Effector CD4-positive, alpha-beta T cell (primary cell): ENCODE data around the gene CHRNG.

Experiments
- DNase-seq: peaks from one replicate; pipeline ENCODE4 v3.0.0-alpha.2; 2020

The CHRNG gene

GRCh38 chr2:232505856-232506255 is 33.6 kb upstream of the CHRNG start:
- DNase-seq: no peak

DNA sequence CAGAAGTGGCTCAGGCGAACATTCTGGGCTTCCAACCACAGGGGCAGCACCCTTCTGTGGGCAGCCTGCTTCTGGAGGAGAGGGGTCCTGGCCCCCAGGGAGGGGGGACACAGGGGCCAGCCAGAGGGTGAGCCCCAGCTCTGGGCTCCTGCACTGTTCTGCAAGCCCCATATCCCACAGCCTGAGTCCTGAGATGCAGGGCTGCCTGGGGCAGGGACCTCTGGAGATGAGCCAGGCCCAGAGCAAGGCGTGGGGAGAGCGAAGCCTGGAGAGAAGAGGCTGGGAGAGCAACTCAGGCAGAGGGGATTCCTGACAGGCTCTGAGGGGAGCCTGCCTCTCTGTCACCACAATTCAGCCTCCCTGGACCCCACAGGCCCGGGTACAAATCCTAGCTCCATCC is 32.8 kb upstream of the CHRNG start:
- DNase-seq: no peak

- no peak for DNase-seq
These were observed 31.2 kb upstream of the CHRNG start for GRCh38 chr2:232508251-232508650.

- DNase-seq: no peak
These were observed 28.1 kb upstream of the CHRNG start for GRCh38 chr2:232511336-232511890.

- DNase-seq: no peak
These were observed 26.9 kb upstream of the CHRNG start for GRCh38 chr2:232512602-232513001.

DNA sequence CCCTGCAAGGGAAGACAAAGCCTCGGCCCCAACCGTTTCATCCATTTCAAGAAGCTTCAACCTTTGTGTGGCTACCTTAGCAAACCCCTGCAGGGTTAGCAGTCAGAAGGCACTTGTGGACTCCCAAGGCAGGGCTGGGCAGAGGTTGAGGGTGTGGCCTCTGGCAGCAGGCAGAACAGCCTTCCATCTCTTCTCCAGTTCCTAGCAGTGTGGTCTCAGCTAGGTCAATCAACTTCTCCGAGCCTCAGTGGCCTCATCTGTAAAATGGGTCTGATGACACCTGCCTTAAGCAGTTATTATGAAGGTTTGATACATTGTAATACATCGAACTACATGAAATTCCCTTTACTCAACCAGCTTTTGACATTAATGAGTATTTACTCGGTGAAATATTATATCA is 26.1 kb upstream of the CHRNG start:
- no peak for DNase-seq

DNA sequence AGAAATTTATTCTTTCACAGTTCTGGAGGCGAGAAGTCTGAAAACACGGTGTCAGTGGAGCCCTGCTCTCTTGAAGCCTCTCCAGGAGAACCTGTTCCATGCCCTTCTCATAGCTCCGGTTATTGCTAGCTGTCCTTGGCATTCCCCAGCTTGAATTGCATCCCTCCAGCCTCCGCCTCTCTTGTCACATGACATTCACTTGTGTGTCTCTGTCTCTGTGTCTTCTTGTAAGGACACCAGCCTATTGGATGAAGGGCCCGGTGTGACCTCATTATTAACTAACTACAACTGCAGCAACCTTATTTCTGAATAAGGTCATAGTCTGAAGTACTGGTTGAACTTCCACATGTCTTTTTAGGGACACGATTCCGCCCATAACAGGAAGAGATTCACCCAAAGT is 23.9 kb upstream of the CHRNG start:
- DNase-seq: no peak

DNA sequence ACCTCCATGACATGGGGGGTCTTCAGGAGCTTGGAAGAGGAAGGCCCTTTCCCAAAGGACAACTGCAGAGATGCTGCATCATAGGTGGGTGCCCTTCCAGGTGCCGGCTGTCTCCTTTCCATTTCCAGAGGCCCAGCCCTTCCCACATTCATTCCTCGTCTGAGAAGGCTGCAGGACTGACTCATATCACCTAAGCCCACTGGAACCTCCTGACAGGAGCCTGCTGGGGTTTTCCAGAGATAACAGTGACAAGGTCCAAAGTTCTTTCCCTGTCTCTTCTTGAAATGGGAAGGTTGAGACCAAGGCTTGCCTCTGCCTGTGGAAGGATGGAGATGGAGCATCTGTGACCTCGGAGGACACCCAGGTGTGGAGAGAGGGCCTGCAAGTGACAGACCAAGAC is 22.9 kb upstream of the CHRNG start:
- DNase-seq: no peak

DNA sequence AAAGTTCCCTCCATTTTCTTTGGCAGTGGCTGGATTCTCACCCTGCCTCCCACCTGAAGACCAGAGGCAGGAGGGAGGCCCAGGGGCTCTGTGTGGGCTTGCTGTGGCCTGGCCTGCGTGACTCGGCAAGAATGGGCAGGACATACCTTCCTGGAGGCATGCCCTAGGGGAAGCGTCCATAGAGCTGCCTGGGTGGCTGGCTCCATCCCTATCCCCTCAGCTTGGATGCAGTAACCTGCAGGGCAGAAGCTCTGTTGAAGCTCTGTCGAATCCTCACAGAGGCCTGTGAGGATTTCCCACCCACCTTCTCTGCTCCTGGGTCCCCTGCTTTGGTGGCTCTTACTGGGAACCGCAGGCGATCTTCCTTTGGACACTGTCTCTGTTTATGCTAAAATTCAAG is 20.6 kb upstream of the CHRNG start:
- DNase-seq: no peak

DNA sequence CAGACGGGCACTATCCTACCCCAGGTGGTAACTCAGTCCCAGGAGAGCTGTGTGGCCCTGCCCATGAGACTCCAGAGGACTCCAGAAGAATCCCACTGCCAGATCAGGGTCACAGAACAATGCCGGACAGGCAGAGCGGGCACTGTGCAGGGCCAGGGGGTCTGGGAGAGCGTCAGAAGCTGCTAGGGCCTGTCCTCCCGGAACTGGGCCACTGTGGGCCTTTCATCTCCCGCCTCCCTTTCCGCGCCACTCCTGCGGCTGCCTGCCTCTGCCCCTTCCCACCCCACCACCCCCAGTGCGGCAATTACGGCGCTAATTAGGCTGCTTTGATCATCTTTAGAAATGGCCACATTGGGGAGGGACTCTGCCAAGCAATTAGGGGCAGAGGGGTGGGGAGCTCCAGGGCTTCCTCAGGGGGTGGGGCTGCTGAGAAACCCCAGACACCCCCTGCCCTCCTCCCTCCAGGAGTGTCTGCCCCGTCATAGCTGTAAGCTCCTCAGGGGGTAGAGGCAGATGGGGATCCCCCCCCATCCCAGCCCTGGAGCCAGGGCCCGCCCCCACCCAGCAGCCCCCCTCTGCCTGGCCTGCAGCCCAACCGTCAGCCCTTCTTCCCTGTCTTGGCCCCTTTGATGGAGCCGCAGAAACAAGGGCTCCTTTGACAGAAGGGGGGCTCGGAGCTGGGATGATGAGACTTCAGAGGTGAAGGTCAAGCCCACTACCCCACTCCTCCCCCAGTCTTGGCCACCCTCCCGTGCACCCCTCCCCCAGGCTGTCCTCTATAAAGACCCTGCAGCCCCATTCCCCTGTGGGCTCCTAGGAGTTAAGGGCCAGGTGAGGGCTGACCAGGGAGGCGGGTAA is 19.7 kb upstream of the CHRNG start, which contains the start of gene PRSS56:
PRSS56 (plus strand) TSS at position 808 of the 858 bp plus-strand sequence. CDS start 211 bp downstream, outside the sequence.
- no peak for DNase-seq

DNA sequence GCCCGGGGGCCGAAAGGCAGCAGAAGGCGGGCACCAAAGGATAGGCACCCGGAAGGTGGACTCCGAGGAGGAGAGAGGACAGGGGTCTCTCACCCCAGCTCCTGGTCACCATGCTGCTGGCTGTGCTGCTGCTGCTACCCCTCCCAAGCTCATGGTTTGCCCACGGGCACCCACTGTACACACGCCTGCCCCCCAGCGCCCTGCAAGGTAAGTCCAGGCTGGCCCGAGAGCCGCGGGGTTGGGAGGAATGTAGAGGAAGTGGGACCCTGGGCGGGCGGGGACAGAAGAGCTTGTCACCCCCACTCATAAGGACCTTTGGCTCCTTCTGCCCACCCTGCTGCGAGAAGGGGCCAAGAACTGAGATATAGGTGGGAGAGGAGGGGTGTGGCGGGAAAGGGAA is 19.0 kb upstream of the CHRNG start:
- no peak for DNase-seq

GRCh38 chr2:232521098-232521497 is 18.4 kb upstream of the CHRNG start:
- no peak for DNase-seq

GRCh38 chr2:232521959-232522622 is 17.4 kb upstream of the CHRNG start:
- peak; percentile 63 for DNase-seq

DNA sequence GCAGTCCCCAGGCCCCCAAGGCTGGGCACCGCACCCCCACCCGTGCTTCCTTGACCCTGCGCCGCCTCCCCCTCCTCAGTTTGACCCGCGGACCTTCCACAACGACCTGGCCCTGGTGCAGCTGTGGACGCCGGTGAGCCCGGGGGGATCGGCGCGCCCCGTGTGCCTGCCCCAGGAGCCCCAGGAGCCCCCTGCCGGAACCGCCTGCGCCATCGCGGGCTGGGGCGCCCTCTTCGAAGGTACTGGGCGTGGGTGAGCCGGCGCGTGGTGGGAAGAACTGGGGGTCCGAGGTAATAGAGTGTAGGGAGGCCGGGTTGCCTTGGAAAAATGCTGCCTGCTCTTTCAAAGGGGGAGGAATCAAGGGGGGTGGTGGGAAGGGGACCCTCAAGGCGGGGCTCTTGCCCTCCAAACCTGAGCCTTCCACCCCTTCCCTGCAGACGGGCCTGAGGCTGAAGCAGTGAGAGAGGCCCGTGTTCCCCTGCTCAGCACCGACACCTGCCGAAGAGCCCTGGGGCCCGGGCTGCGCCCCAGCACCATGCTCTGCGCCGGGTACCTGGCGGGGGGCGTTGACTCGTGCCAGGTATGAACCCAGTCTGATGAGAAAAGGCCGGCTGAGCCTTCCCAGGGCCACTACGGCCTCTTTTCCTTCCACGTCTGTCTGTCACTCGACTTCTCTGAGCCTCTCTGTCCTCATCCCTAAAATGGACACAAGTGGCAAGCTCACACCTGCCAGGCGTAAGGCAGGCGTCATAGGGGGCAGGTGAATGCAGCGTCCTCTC is 16.7 kb upstream of the CHRNG start:
- no peak for DNase-seq

DNA sequence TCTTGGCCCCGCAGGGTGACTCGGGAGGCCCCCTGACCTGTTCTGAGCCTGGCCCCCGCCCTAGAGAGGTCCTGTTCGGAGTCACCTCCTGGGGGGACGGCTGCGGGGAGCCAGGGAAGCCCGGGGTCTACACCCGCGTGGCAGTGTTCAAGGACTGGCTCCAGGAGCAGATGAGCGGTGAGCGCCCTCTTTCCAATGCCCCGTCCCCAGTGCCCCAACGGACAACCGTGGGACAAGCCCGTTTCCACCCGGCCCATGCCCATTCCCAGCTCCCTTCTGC is 16.1 kb upstream of the CHRNG start:
- DNase-seq: no peak

GRCh38 chr2:232523682-232524597 is 15.6 kb upstream of the CHRNG start:
- no peak for DNase-seq

- DNase-seq: no peak
These were observed 14.7 kb upstream of the CHRNG start for GRCh38 chr2:232524771-232525170.

GRCh38 chr2:232525199-232525598 is 14.3 kb upstream of the CHRNG start:
- DNase-seq: no peak

- DNase-seq: no peak
These were observed 13.6 kb upstream of the CHRNG start, which contains the start of gene CHRND for GRCh38 chr2:232525791-232526371. CHRND (plus strand) TSS chr2:232526160; CDS start chr2:232526216, 56 bp downstream.

GRCh38 chr2:232526372-232526941 is 13.0 kb upstream of the CHRNG start:
- DNase-seq: no peak

GRCh38 chr2:232527905-232528470 is 11.5 kb upstream of the CHRNG start:
- no peak for DNase-seq
